BE2C (cell line): ENCODE data around the gene NR3C2.

Source experiments
- DNase-seq: peaks from one replicate; pipeline ENCODE4 v3.0.0-alpha.2; 2020
- H3K27me3 ChIP-seq: fragments of 250-450 bp; sonication (Bioruptor Pico); 2 replicates; pipeline ENCODE4 v1.5.1; 2020; ENCODE audit warnings: mild to moderate bottlenecking
- H3K36me3 ChIP-seq: fragments of 250-450 bp; sonication (Bioruptor Pico); 2 replicates; pipeline ENCODE4 v1.5.1; 2020; ENCODE audit warnings: mild to moderate bottlenecking
- H3K4me1 ChIP-seq: fragments of 250-450 bp; sonication (Bioruptor Pico); 2 replicates; pipeline ENCODE4 v1.5.1; 2020
- H3K4me3 ChIP-seq: 2 replicates; pipeline ENCODE4 v1.5.1; 2011; ENCODE audit warnings: low read depth, low read length
- H3K9me3 ChIP-seq: fragments of 250-450 bp; sonication (Bioruptor Pico); 2 replicates; pipeline ENCODE4 v1.5.1; 2020
- TF ChIP-seq, protein P1 (sequence below): IDR thresholded peaks from 2 replicates; pipeline ENCODE4 v1.5.1; 2012; ENCODE audit warnings: mild to moderate bottlenecking, low read depth, low read length

Gene NR3C2

GRCh38 chr4:148094149-148094548 lies 348.1 kb downstream of the NR3C2 start:
- Histone ChIP-seq H3K36me3 (no peaks in the 10 kb centered on the region), H3K4me3 (no peak overlapping the region), H3K27me3 (no peaks in the 10 kb centered on the region), H3K9me3 (no peaks in the 10 kb centered on the region), H3K4me1 (no peaks in the 10 kb centered on the region)
- TF ChIP-seq, protein P1, sequence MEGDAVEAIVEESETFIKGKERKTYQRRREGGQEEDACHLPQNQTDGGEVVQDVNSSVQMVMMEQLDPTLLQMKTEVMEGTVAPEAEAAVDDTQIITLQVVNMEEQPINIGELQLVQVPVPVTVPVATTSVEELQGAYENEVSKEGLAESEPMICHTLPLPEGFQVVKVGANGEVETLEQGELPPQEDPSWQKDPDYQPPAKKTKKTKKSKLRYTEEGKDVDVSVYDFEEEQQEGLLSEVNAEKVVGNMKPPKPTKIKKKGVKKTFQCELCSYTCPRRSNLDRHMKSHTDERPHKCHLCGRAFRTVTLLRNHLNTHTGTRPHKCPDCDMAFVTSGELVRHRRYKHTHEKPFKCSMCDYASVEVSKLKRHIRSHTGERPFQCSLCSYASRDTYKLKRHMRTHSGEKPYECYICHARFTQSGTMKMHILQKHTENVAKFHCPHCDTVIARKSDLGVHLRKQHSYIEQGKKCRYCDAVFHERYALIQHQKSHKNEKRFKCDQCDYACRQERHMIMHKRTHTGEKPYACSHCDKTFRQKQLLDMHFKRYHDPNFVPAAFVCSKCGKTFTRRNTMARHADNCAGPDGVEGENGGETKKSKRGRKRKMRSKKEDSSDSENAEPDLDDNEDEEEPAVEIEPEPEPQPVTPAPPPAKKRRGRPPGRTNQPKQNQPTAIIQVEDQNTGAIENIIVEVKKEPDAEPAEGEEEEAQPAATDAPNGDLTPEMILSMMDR, result no peak
- no peak for DNase-seq

- Histone ChIP-seq H3K9me3 (no peaks in the 10 kb centered on the region), H3K36me3 (no peaks in the 10 kb centered on the region), H3K27me3 (no peaks in the 10 kb centered on the region), H3K4me1 (no peaks in the 10 kb centered on the region), H3K4me3 (no peak overlapping the region)
- TF ChIP-seq, protein P1, result no peak
- no peak for DNase-seq
These were observed 349.1 kb downstream of the NR3C2 start for GRCh38 chr4:148093065-148093464.

DNA sequence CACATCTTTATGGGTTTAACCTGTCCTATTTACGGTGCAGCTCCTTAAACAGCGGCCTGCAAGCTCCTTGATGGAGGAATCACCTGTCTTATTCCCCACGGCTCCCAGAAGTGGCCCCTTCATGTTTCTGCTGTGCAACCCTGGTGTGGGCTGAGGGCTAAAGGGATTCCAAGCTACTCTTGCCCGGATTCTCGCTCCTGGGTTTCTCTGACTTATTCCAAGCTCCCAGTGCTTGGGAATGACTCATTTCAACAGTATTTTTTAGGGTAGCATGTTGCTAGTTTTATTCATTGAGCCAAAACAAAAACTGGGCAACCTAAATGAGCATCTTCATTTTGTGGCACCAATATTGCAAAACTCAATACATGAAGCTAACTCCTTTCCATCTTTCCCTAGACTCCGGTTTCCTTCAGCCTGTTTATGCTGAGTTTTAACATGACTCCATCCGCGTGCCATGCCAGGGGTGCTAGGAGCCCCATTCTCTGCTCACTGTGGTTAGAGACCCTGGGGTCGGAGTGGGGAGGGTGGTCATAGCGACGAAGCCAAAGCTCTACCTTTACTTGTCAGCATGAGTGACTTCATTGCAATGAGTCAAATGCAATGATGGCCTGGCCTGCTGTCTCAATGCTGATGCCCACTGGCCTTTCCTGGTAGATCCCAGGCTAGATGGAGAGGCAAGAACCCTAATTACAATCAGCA lies 349.7 kb downstream of the NR3C2 start:
- no peak for DNase-seq
- H3K9me3 ChIP-seq, result no peaks in the 10 kb centered on the region
- H3K4me1 ChIP-seq, result no peaks in the 10 kb centered on the region
- no peaks in the 10 kb centered on the region for H3K27me3 ChIP-seq
- no peaks in the 10 kb centered on the region for H3K36me3 ChIP-seq
- TF ChIP-seq, protein P1, result no peak
- no peak overlapping the region for H3K4me3 ChIP-seq

GRCh38 chr4:148091896-148092295 lies 350.3 kb downstream of the NR3C2 start:
- DNase-seq, result no peak
- no peaks in the 10 kb centered on the region for H3K36me3 ChIP-seq
- no peaks in the 10 kb centered on the region for H3K27me3 ChIP-seq
- H3K9me3 ChIP-seq, result no peaks in the 10 kb centered on the region
- H3K4me3 ChIP-seq, result no peak overlapping the region
- no peaks in the 10 kb centered on the region for H3K4me1 ChIP-seq
- TF ChIP-seq, protein P1, result no peak

- no peak overlapping the region for H3K4me3 ChIP-seq
- no peaks in the 10 kb centered on the region for H3K4me1 ChIP-seq
- DNase-seq, result no peak
- no peaks in the 10 kb centered on the region for H3K9me3 ChIP-seq
- no peaks in the 10 kb centered on the region for H3K27me3 ChIP-seq
- H3K36me3 ChIP-seq, result no peaks in the 10 kb centered on the region
- TF ChIP-seq, protein P1, result no peak
These were observed 351.4 kb downstream of the NR3C2 start for GRCh38 chr4:148090503-148091476.
